ENCODE results near the gene VWF. TPM values are rescaled to one million over a fixed set of nuclear protein-coding genes. Genes with fewer than 3 reads are reported as not detected.

Gene VWF
- total and polyA plus RNA-seq, 2 donors (not counting 3 experiments of a cell fraction or from before 2014, with no cell fraction given) = 1,041 to 2,328 TPM

DNA sequence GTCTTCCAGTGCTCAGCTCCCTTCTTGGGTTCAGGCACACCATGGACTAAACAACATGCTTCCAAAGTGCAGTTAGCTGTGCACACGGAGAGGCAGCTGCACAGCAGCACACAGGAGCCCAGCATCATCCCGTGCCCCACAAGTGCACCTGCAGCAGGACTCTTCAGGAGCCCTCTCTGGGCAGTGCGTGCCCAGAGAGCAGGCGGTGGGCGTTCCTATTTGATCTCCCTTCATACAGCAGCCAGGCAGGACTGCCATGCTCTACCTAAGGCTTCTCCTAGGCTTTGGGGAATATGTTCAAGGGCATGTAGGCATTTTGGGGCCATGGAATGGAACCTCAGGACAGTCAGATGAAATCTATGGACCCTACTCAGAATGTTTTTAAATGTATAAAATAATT lies 214.9 kb downstream of the VWF start:
- Histone ChIP-seq H2AFZ (ENCODE audit: low read depth, low read length) (no peak overlapping the region), H3K4me1 (ENCODE audit: control insufficient read depth, extremely low read depth, insufficient read depth, low read length) (no peaks in the 10 kb centered on the region), H3K27me3 (ENCODE audit: control insufficient read depth in 2 of 2, insufficient read depth in 2 of 2, low read length in 2 of 2) (no peaks in the 10 kb centered on the region), H3K79me2 (ENCODE audit: control insufficient read depth, insufficient read depth, low read length) (no peaks in the 10 kb centered on the region), H3K36me3 (ENCODE audit: control insufficient read depth in 2 of 2, extremely low read depth in 1 of 2, insufficient read depth in 2 of 2, low read length in 2 of 2) (peaks cover 9 to 60% of the 10 kb centered on the region in 2 experiments), H4K20me1 (replicated peaks; ENCODE audit: control insufficient read depth, extremely low read depth, insufficient read depth, low read length) (peaks cover 6% of the 10 kb centered on the region), H3K4me3 (replicated peaks in 1 of 3; ENCODE audit: insufficient read depth in 1 of 3, low read depth in 1 of 3, low read length in 3 of 3) (no peak overlapping the region), H3K27ac (ENCODE audit: insufficient read depth, low read depth, low read length) (no peak overlapping the region), H3K9me3 (replicated peaks; ENCODE audit: control insufficient read depth, insufficient read depth, low read length) (no peaks in the 10 kb centered on the region), H3K9ac (replicated peaks; ENCODE audit: extremely low read depth, insufficient read depth, low read length) (no peak overlapping the region), H3K4me2 (ENCODE audit: insufficient read depth, low read length) (no peak overlapping the region), H3K9me1 (replicated peaks; ENCODE audit: control insufficient read depth, extremely low read depth, insufficient read depth, low read length) (no peaks in the 10 kb centered on the region)
- no peak for FAIRE-seq
- no peak for TF ChIP-seq MYC (IDR thresholded peaks at IDR 0.05; ENCODE audit: low read depth, low read length)
- no peak for TF ChIP-seq JUN (IDR thresholded peaks at IDR 0.05; ENCODE audit: borderline replicate concordance, insufficient read depth, insufficient read length, low read depth)
- TF ChIP-seq, protein P1, sequence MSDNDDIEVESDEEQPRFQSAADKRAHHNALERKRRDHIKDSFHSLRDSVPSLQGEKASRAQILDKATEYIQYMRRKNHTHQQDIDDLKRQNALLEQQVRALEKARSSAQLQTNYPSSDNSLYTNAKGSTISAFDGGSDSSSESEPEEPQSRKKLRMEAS (IDR thresholded peaks at IDR 0.05; ENCODE audit: insufficient read depth, insufficient read length) = no peak
- TF ChIP-seq, protein P2, sequence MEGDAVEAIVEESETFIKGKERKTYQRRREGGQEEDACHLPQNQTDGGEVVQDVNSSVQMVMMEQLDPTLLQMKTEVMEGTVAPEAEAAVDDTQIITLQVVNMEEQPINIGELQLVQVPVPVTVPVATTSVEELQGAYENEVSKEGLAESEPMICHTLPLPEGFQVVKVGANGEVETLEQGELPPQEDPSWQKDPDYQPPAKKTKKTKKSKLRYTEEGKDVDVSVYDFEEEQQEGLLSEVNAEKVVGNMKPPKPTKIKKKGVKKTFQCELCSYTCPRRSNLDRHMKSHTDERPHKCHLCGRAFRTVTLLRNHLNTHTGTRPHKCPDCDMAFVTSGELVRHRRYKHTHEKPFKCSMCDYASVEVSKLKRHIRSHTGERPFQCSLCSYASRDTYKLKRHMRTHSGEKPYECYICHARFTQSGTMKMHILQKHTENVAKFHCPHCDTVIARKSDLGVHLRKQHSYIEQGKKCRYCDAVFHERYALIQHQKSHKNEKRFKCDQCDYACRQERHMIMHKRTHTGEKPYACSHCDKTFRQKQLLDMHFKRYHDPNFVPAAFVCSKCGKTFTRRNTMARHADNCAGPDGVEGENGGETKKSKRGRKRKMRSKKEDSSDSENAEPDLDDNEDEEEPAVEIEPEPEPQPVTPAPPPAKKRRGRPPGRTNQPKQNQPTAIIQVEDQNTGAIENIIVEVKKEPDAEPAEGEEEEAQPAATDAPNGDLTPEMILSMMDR (IDR thresholded peaks at IDR 0.05; ENCODE audit: extremely low read depth in 1 of 2, insufficient read depth in 1 of 2, low read depth in 1 of 2, low read length in 2 of 2) = no peak
- TF ChIP-seq FOS (IDR thresholded peaks at IDR 0.05; ENCODE audit: borderline replicate concordance, insufficient read depth, low read length) = no peak
- no peak for TF ChIP-seq POLR2AphosphoS5 (IDR thresholded peaks at IDR 0.05; ENCODE audit: insufficient read depth, low read depth, low read length)
- TF ChIP-seq GATA2 (IDR thresholded peaks at IDR 0.05; ENCODE audit: insufficient read depth, insufficient read length, low read depth, low read length) = no peak
- TF ChIP-seq POLR2A (IDR thresholded peaks at IDR 0.05; ENCODE audit: low read depth, low read length) = no peak
- TF ChIP-seq EZH2 (IDR thresholded peaks at IDR 0.05; ENCODE audit: borderline replicate concordance, low read depth, low read length, severe bottlenecking) = no peak
- intact Hi-C loops (cut with micrococcal nuclease) = no loop called here
- CTCF ChIA-PET = interaction anchor here (1.1 kb wide), 1 partner anchor 36 kb away, joined by 3 read pairs; no protein-coding TSS in a partner anchor
- POLR2A ChIA-PET = no interaction called here
- no TSS peak for BruUV-seq (replicated peaks)
- DNase-seq (ENCODE audit: low read depth, low spot score) = no peak
- dilution Hi-C loops (cut with MboI; ENCODE audit: extremely low pct_ligation_motif_present, low sequenced_read_pairs) = no loop called here

Data from endothelial cell of umbilical vein (primary cell).